CD4-positive, alpha-beta T cell treated with Interleukin-10 for 1 hour (primary cell): ENCODE data around the gene ARHGAP42.

ENCODE experiments used
- DNase-seq: peaks from one replicate; pipeline ENCODE4 v3.0.0-alpha.2; 2020

The ARHGAP42 gene

GRCh38 chr11:100805506-100806199 is 118.6 kb downstream of the ARHGAP42 start:
- DNase-seq = no peak

GRCh38 chr11:100806296-100806695 is 119.2 kb downstream of the ARHGAP42 start:
- DNase-seq = no peak

- no peak for DNase-seq
Measured at GRCh38 chr11:100808904-100809491, 121.9 kb downstream of the ARHGAP42 start.

GRCh38 chr11:100810146-100810545 is 123.1 kb downstream of the ARHGAP42 start:
- no peak for DNase-seq

GRCh38 chr11:100810666-100811065 is 123.6 kb downstream of the ARHGAP42 start:
- DNase-seq = no peak

- no peak for DNase-seq
Measured at GRCh38 chr11:100812517-100812916, 125.4 kb downstream of the ARHGAP42 start.

- DNase-seq = no peak
Measured at GRCh38 chr11:100815787-100816330, 128.8 kb downstream of the ARHGAP42 start.

GRCh38 chr11:100816823-100817222 is 129.7 kb downstream of the ARHGAP42 start:
- no peak for DNase-seq

- DNase-seq = no peak
Measured at GRCh38 chr11:100817620-100818019, 130.5 kb downstream of the ARHGAP42 start.

- DNase-seq = no peak
Measured at GRCh38 chr11:100820621-100821020, 133.5 kb downstream of the ARHGAP42 start.

GRCh38 chr11:100821198-100821597 is 134.1 kb downstream of the ARHGAP42 start:
- no peak for DNase-seq

- DNase-seq = no peak
Measured at GRCh38 chr11:100823360-100823759, 136.3 kb downstream of the ARHGAP42 start.

GRCh38 chr11:100824041-100824809 is 137.1 kb downstream of the ARHGAP42 start:
- DNase-seq = no peak

GRCh38 chr11:100825626-100826025 is 138.5 kb downstream of the ARHGAP42 start:
- no peak for DNase-seq

GRCh38 chr11:100827934-100828661 is 141.0 kb downstream of the ARHGAP42 start:
- no peak for DNase-seq

- DNase-seq = no peak
Measured at GRCh38 chr11:100830274-100830673, 143.2 kb downstream of the ARHGAP42 start.

- DNase-seq = no peak
Measured at GRCh38 chr11:100830978-100831732, 144.1 kb downstream of the ARHGAP42 start.

- no peak for DNase-seq
Measured at GRCh38 chr11:100831929-100832494, 144.9 kb downstream of the ARHGAP42 start.

GRCh38 chr11:100832829-100833228 is 145.7 kb downstream of the ARHGAP42 start:
- DNase-seq = no peak

GRCh38 chr11:100833276-100833675 is 146.2 kb downstream of the ARHGAP42 start:
- DNase-seq = no peak

GRCh38 chr11:100835854-100836253 is 148.8 kb downstream of the ARHGAP42 start:
- no peak for DNase-seq

GRCh38 chr11:100837311-100837710 is 150.2 kb downstream of the ARHGAP42 start:
- no peak for DNase-seq
